ENCODE data around the gene PNMT. TPM values are rescaled to one million over a fixed set of nuclear protein-coding genes. Genes with fewer than 3 reads are reported as not detected.

PNMT gene
- total and polyA plus RNA-seq, 2 of the 13 experiments (the other 11 are each of a cell fraction or from before 2014, with no cell fraction given), result 0.25 TPM; not detected in 1

DNA sequence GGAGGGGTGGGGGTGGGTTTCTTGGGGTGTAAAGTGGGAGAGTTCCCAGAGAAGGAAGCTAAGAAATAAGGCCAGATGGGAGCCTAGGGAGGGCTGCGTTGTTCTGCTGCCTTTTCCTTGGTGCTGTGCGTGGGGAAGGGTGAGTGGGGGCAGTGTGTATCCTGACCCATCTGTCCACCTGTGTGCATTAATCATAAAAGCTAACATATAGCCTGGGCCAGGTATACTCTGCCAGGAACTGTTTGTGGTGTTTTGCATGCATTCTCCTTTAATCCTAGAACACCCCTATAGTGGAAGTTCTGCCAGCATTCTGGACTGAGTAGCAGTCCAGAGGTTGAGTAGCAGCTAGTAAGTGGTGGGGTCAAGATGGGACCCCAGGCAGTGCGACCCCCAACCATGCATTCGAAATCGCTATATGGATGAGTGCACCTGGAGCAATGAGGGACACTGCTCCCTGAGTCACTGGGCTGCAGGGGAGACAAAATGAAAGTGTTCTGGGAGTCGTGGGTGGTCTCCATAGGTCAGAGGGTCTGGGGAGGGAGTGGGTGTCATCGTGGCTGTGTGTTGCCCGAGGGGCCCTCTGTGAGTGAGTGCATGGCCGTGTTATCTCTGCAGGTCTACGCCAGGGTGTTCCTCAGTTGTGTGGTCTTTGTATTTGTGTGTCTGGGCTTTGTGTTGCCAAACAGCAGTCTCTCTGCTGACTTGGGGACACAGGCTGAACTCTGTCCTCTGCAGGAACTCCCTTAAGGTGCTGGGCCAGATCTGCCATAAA lies 32.9 kb downstream of the PNMT start (continued):
- TF ChIP-seq, protein P1, sequence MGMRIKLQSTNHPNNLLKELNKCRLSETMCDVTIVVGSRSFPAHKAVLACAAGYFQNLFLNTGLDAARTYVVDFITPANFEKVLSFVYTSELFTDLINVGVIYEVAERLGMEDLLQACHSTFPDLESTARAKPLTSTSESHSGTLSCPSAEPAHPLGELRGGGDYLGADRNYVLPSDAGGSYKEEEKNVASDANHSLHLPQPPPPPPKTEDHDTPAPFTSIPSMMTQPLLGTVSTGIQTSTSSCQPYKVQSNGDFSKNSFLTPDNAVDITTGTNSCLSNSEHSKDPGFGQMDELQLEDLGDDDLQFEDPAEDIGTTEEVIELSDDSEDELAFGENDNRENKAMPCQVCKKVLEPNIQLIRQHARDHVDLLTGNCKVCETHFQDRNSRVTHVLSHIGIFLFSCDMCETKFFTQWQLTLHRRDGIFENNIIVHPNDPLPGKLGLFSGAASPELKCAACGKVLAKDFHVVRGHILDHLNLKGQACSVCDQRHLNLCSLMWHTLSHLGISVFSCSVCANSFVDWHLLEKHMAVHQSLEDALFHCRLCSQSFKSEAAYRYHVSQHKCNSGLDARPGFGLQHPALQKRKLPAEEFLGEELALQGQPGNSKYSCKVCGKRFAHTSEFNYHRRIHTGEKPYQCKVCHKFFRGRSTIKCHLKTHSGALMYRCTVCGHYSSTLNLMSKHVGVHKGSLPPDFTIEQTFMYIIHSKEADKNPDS (CRISPR knock-in tag; IDR thresholded peaks at IDR 0.05), result peak; percentile 31; the same call in 1 of the 2 replicates
- TF ChIP-seq POLR2A (IDR thresholded peaks at IDR 0.05; ENCODE audit: insufficient read depth in 1 of 2, low read depth in 2 of 2, low read length in 2 of 2), result peak in 1 of 2 experiments; percentile 27; a peak in 2 of 4 replicates
- no peak for TF ChIP-seq ZNF703 (CRISPR knock-in tag; IDR thresholded peaks at IDR 0.05; ENCODE audit: borderline replicate concordance)
- TF ChIP-seq EZH2 (conservative IDR thresholded peaks at IDR 0.05; ENCODE audit: low read depth, low read length), result no peak
- TF ChIP-seq SMC3 (IDR thresholded peaks at IDR 0.05; ENCODE audit: low read length), result 0 out of 2 replicates have a peak, but pooled peaks have one; percentile 5
- peak; percentile 33 for TF ChIP-seq U2AF1 (optimal IDR thresholded peaks at IDR 0.05; ENCODE audit: low read depth, low read length)
- TF ChIP-seq ISX (CRISPR knock-in tag; conservative IDR thresholded peaks at IDR 0.05), result no peak
- TF ChIP-seq, protein P2, sequence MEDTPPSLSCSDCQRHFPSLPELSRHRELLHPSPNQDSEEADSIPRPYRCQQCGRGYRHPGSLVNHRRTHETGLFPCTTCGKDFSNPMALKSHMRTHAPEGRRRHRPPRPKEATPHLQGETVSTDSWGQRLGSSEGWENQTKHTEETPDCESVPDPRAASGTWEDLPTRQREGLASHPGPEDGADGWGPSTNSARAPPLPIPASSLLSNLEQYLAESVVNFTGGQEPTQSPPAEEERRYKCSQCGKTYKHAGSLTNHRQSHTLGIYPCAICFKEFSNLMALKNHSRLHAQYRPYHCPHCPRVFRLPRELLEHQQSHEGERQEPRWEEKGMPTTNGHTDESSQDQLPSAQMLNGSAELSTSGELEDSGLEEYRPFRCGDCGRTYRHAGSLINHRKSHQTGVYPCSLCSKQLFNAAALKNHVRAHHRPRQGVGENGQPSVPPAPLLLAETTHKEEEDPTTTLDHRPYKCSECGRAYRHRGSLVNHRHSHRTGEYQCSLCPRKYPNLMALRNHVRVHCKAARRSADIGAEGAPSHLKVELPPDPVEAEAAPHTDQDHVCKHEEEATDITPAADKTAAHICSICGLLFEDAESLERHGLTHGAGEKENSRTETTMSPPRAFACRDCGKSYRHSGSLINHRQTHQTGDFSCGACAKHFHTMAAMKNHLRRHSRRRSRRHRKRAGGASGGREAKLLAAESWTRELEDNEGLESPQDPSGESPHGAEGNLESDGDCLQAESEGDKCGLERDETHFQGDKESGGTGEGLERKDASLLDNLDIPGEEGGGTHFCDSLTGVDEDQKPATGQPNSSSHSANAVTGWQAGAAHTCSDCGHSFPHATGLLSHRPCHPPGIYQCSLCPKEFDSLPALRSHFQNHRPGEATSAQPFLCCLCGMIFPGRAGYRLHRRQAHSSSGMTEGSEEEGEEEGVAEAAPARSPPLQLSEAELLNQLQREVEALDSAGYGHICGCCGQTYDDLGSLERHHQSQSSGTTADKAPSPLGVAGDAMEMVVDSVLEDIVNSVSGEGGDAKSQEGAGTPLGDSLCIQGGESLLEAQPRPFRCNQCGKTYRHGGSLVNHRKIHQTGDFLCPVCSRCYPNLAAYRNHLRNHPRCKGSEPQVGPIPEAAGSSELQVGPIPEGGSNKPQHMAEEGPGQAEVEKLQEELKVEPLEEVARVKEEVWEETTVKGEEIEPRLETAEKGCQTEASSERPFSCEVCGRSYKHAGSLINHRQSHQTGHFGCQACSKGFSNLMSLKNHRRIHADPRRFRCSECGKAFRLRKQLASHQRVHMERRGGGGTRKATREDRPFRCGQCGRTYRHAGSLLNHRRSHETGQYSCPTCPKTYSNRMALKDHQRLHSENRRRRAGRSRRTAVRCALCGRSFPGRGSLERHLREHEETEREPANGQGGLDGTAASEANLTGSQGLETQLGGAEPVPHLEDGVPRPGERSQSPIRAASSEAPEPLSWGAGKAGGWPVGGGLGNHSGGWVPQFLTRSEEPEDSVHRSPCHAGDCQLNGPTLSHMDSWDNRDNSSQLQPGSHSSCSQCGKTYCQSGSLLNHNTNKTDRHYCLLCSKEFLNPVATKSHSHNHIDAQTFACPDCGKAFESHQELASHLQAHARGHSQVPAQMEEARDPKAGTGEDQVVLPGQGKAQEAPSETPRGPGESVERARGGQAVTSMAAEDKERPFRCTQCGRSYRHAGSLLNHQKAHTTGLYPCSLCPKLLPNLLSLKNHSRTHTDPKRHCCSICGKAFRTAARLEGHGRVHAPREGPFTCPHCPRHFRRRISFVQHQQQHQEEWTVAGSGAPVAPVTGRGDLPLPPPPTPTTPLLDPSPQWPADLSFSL (CRISPR knock-in tag; IDR thresholded peaks at IDR 0.05), result peak; percentile 99
- TF ChIP-seq, protein P3, sequence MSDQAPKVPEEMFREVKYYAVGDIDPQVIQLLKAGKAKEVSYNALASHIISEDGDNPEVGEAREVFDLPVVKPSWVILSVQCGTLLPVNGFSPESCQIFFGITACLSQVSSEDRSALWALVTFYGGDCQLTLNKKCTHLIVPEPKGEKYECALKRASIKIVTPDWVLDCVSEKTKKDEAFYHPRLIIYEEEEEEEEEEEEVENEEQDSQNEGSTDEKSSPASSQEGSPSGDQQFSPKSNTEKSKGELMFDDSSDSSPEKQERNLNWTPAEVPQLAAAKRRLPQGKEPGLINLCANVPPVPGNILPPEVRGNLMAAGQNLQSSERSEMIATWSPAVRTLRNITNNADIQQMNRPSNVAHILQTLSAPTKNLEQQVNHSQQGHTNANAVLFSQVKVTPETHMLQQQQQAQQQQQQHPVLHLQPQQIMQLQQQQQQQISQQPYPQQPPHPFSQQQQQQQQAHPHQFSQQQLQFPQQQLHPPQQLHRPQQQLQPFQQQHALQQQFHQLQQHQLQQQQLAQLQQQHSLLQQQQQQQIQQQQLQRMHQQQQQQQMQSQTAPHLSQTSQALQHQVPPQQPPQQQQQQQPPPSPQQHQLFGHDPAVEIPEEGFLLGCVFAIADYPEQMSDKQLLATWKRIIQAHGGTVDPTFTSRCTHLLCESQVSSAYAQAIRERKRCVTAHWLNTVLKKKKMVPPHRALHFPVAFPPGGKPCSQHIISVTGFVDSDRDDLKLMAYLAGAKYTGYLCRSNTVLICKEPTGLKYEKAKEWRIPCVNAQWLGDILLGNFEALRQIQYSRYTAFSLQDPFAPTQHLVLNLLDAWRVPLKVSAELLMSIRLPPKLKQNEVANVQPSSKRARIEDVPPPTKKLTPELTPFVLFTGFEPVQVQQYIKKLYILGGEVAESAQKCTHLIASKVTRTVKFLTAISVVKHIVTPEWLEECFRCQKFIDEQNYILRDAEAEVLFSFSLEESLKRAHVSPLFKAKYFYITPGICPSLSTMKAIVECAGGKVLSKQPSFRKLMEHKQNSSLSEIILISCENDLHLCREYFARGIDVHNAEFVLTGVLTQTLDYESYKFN (CRISPR knock-in tag; conservative IDR thresholded peaks at IDR 0.05), result peak; percentile 15; the same call in 1 of the 2 replicates
- TF ChIP-seq, protein P4, sequence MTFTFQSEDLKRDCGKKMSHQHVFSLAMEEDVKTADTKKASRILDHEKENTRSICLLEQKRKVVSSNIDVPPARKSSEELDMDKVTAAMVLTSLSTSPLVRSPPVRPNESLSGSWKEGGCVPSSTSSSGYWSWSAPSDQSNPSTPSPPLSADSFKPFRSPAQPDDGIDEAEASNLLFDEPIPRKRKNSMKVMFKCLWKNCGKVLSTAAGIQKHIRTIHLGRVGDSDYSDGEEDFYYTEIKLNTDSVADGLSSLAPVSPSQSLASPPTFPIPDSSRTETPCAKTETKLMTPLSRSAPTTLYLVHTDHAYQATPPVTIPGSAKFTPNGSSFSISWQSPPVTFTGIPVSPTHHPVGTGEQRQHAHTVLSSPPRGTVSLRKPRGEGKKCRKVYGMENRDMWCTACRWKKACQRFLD (CRISPR knock-in tag; IDR thresholded peaks at IDR 0.05; ENCODE audit: borderline replicate concordance), result no peak
- TF ChIP-seq ZSCAN21 (CRISPR knock-in tag; IDR thresholded peaks at IDR 0.05; ENCODE audit: borderline replicate concordance), result no peak
- no peak for TF ChIP-seq NCOA1 (CRISPR knock-in tag; IDR thresholded peaks at IDR 0.05)
- TF ChIP-seq HCFC1 (IDR thresholded peaks at IDR 0.05; ENCODE audit: low read depth, low read length), result no peak; the same call in 1 of the 2 replicates
- TF ChIP-seq KDM5A (IDR thresholded peaks at IDR 0.05; ENCODE audit: borderline replicate concordance, low read length), result 0 out of 2 replicates have a peak, but pooled peaks have one; percentile 5
- no peak for TF ChIP-seq RBFOX2 (IDR thresholded peaks at IDR 0.05; ENCODE audit: low read depth, low read length)
